Heart right ventricle (tissue), 16 donors: ENCODE measurements around the gene MYO1F. TPM values are rescaled to one million over a fixed set of nuclear protein-coding genes. Genes with fewer than 3 reads are reported as not detected.

ENCODE experiments used
- ATAC-seq, 8 donors: fragments of 200-7000 bp; cut with Tn5 transposase; one replicate each; pipeline ENCODE4 v1.9.1; 2020; ENCODE audit warnings: mild to moderate bottlenecking in 8 of 8, moderate library complexity in 8 of 8, moderate number of reproducible peaks in 1 of 8
- DNase-seq, 2 donors: peaks; one replicate each; pipeline ENCODE4 v3.0.0-alpha.2; 2020
- H3K27ac ChIP-seq, 10 donors: fragments of 200-600 bp; sonication (generic) in 2 of 10; one replicate each; pipeline versions ENCODE4 v1.5.0 to v1.8.0; 2020 to 2022; ENCODE audit warnings: mild to moderate bottlenecking in 3 of 10
- H3K27me3 ChIP-seq, 7 donors: fragments of 200-600 bp; one replicate each; pipeline ENCODE4 v1.8.0; 2021 to 2022; ENCODE audit warnings: mild to moderate bottlenecking in 2 of 7
- H3K36me3 ChIP-seq, 9 donors: fragments of 200-600 bp; sonication (generic) in 1 of 9; one replicate each; pipeline versions ENCODE4 v1.5.0 to v1.8.0; 2020 to 2022; ENCODE audit warnings: mild to moderate bottlenecking in 2 of 9
- H3K4me1 ChIP-seq, 9 donors: fragments of 200-600 bp; sonication (generic) in 1 of 9; one replicate each; pipeline versions ENCODE4 v1.5.0 to v1.8.0; 2020 to 2022; ENCODE audit warnings: mild to moderate bottlenecking in 4 of 9
- H3K4me3 ChIP-seq, 10 donors: fragments of 200-600 bp; sonication (generic) in 2 of 10; one replicate each; pipeline versions ENCODE4 v1.5.0 to v1.8.0; 2020 to 2022; ENCODE audit warnings: mild to moderate bottlenecking in 7 of 10, moderate library complexity in 2 of 10
- H3K9me3 ChIP-seq, 11 donors: fragments of 200-600 bp in 10 of 11; sonication (generic) in 2 of 11; one replicate each; pipeline versions ENCODE4 v1.5.0 to v1.8.0; 2013 to 2022; ENCODE audit warnings: mild to moderate bottlenecking in 2 of 11, control low read depth in 1 of 11, moderate library complexity in 1 of 11
- WGBS, 2 donors: extraction: QIAGEN DNeasy Blood & Tissue Kit; methylation state at CpG; one replicate each; pipeline ENCODE4 v1.1.7; 2013; ENCODE audit warnings: inconsistent platforms in 1 of 2; 5-methylcytosine and 5-hydroxymethylcytosine counted together
- intact Hi-C, 10 donors: fragments of 100-400 bp; cut with DNase I; formaldehyde crosslinking; loops; one replicate each; pipeline versions ENCODE4 v1.11.1 to v1.14.2; 2022
- polyA plus RNA-seq, 2 donors: library from polyadenylated mRNA; stranded (reverse); fragments of 200-250 nt; gene quantifications; one replicate each; pipeline ENCODE4 v1.2.3, GENCODE V29; 2013
- total RNA-seq, 10 donors: library from RNA; stranded (reverse); fragmentation: NEBNext Ultra II Directional in 3 of 10; extraction: Animal tissue kit (Norgen Biotek cat#: 25700) in 3 of 10; gene quantifications; one replicate each; pipeline versions ENCODE4 v1.2.1 to v1.2.4, GENCODE V29; 2021 to 2023
- TF ChIP-seq, protein P1 (sequence below), 9 donors: fragments of 200-600 bp; sonication (generic) in 2 of 9; IDR thresholded peaks; one replicate each; pipeline versions ENCODE4 v1.5.0 to v1.8.0; 2021 to 2022; ENCODE audit warnings: antibody characterized with exemption in 9 of 9, mild to moderate bottlenecking in 5 of 9, moderate library complexity in 1 of 9
- donor health status: Arrhythmogenic right ventricular cardiomyopathy.
- donor health status: ischemic (EF 13 %, LVEDD 7.1; RV severe dilation, severe dysfunction).
- donor health status: healthy with polysubstance abuse.
- donor health status: DM: no; HTN: yes; CAD: no.
- donor health status: DM: no; HTN: no; CAD: no.
- donor health status: ischemic (EF 25% LVEDD 6.9; RV normal size, moderate dysfunction).
- donor health status: ischemic (EF 25% LVEDD 5.7; RV mildly dilated, moderate dysfunction).
- donor health status: healthy.
- donor health status: DM: yes; HTN: yes; CAD: no.
- donor health status: Ischemic cardiomyopathy.
- donor health status: ischemic (EF 35%, LVEDD 5.7; RV mildly dilated, moderate dysfunction).
- donor health status: nonischemic (EF 11% LVEDD 7.7; RV severe dilation, severe dysfunction).
- donor health status: DM: yes; HTN: yes; CAD: no.
- donor health status: PGD.
- donor health status: ischemic (EF 29% LVEDD 5.4; RV normal size, mild dysfunction).
- donor health status: nonischemic (EF 23%, LVEDD 6.1; RV moderate dilation, normal function).

Gene MYO1F
- total and polyA plus RNA-seq, 12 donors, result 2.0 to 25.7 (median 6.5) TPM

DNA sequence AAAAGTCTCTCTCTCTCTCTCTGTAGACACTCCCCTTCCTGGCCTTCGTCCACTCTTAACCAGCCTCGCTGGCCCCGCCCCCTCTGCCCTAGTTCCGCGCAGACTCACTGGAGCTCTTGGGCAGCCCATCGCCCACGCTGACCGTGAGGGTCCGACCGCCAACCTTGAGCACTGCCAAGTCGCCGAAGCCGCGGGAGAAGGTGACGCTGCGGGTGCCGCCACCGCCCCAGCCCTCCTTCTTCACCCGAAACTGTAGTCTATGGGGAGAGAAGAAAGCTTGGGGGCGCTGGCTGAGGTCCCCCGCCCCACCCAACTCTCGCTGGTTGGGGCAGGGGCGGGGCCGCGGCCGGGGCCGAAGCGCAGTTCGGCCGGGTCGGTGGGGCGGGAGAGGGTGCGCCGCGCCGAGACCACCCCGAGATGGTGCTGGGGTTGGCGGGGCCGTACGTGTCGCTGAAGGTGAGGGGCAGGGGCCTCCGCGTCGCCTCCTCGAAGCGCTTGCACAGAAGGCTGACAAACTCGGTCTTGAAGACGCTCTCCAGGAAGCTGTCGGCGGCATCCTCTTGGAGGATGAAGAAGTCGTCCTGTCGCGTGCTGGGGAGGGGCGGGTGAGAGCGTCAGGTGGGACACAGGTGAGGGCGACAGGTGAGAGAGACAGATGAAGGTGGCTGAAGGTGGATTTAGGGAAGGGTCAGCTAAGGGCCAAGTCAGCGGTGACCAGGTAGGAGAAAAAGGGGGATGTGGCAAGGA, 50.7 kb downstream of the MYO1F start:
- H3K9me3 ChIP-seq, result no peaks in the 10 kb centered on the region
- peak; percentile 77 to 92 (median 84) for ATAC-seq
- H3K27ac ChIP-seq, result peak overlapping the region; percentile 60 to 94 (median 90)
- TF ChIP-seq, protein P1, sequence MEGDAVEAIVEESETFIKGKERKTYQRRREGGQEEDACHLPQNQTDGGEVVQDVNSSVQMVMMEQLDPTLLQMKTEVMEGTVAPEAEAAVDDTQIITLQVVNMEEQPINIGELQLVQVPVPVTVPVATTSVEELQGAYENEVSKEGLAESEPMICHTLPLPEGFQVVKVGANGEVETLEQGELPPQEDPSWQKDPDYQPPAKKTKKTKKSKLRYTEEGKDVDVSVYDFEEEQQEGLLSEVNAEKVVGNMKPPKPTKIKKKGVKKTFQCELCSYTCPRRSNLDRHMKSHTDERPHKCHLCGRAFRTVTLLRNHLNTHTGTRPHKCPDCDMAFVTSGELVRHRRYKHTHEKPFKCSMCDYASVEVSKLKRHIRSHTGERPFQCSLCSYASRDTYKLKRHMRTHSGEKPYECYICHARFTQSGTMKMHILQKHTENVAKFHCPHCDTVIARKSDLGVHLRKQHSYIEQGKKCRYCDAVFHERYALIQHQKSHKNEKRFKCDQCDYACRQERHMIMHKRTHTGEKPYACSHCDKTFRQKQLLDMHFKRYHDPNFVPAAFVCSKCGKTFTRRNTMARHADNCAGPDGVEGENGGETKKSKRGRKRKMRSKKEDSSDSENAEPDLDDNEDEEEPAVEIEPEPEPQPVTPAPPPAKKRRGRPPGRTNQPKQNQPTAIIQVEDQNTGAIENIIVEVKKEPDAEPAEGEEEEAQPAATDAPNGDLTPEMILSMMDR (IDR thresholded peaks at IDR 0.05), result no peak
- H3K4me1 ChIP-seq, result peaks cover 0 to 18% (median 6%) of the 10 kb centered on the region in 9 donors
- intact Hi-C loops, result loop anchor here in 2 of 10 donors (5.0 to 10.0 kb wide), 3 partner anchors 48 to 308 kb away; partner anchors contain the start of genes MYO1F (in 2 of the 2), MBD3L1 (in 1 of the 2) and ZNF558 (in 1 of the 2)
- peak; percentile 91 to 94 for DNase-seq
- H3K36me3 ChIP-seq, result peaks cover 0 to 100% (median 0%) of the 10 kb centered on the region in 9 donors
- peak overlapping the region; percentile 68 to 95 (median 79) for H3K4me3 ChIP-seq
- H3K27me3 ChIP-seq, result no peaks in the 10 kb centered on the region
- WGBS, 2 donors, result 7 to 9% methylated on average over 57 of the region's 57 CpGs

DNA sequence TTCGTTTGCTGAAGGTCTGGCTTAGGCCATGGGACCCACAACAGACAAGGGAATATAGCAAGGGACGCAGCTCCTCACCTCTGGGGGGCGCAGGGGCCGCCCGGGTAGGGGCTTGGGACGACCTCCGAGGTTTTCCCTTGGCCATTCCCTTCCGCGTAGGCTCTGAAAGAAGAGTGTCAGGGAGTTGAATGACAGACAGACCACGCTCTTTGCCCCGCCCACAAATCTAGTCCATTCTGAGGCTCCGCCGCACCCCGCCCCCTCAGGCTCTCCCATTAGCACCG, 51.9 kb downstream of the MYO1F start:
- Histone ChIP-seq H3K27me3 (no peaks in the 10 kb centered on the region), H3K27ac (peak overlapping the region in 9 of 10 donors; percentile 69 to 94 (median 86)), H3K4me1 (peaks cover 0 to 18% (median 6%) of the 10 kb centered on the region in 9 donors), H3K9me3 (no peaks in the 10 kb centered on the region), H3K4me3 (peak overlapping the region in 9 of 10 donors; percentile 34 to 95 (median 68)), H3K36me3 (peaks cover 0 to 97% (median 0%) of the 10 kb centered on the region in 9 donors)
- TF ChIP-seq, protein P1 (IDR thresholded peaks at IDR 0.05), result peak in 8 of 9 donors; percentile 18 to 50 (median 34)
- intact Hi-C loops, result loop anchor here in 2 of 10 donors (5.0 to 10.0 kb wide), 3 partner anchors 49 to 309 kb away; partner anchors contain the start of genes MYO1F (in 2 of the 2), MBD3L1 (in 1 of the 2) and ZNF558 (in 1 of the 2)
- no peak for DNase-seq
- no peak for ATAC-seq
- 0 to 13% methylated on average over 15 of the region's 15 CpGs for WGBS, 2 donors

DNA sequence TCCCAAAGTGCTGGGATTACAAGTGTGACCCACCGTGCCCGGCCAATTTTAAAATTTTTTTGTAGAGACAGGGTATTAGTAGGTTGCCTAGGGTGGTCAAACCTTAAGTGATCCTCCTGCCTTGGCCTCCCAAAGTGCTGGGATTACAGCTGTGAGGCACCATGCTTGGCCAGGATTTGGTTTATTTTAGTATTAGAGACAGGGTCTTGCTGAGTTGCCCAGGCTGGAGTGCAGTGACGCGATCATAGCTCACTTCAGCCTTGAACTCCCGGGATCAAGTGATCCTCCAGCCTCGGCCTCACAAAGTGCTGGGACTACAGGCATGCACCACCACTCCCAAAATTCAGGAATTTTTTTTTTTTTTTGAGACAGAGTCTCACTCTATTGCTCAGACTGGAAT, 57.9 kb downstream of the MYO1F start:
- Histone ChIP-seq H3K36me3 (peaks cover 0 to 38% (median 0%) of the 10 kb centered on the region in 9 donors), H3K27ac (no peak overlapping the region), H3K9me3 (no peaks in the 10 kb centered on the region), H3K27me3 (no peaks in the 10 kb centered on the region), H3K4me1 (peaks cover 0 to 47% (median 9%) of the 10 kb centered on the region in 9 donors), H3K4me3 (no peak overlapping the region)
- WGBS, 2 donors, result 95 to 97% methylated on average over 6 of the region's 6 CpGs
- intact Hi-C loops, result loop anchor here in 1 of 10 donors (10.0 kb wide), 1 partner anchor 195 kb away; the partner anchor contains the start of genes NDUFA7 and RPS28
- no peak for DNase-seq
- ATAC-seq, result no peak
- TF ChIP-seq, protein P1 (IDR thresholded peaks at IDR 0.05), result no peak

DNA sequence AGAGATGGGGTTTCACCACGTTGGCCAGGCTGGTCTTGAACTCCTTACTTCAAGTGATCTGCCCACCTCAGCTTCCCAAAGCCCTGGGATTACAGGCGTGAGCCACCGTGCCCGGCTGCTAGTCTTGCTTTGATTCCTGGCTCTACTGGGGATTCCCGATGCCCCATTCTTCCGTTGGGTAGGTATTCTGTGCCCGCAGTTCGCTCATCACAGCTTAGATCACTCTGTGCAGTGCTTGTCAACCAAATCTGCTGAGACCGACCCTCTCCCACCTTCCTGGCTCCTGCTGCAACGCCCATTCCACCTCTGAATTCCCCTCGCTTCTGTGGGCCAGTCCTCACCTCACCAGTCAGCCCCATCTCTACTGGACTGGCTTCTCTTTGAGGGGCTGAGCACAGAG, 58.7 kb downstream of the MYO1F start:
- no peak for ATAC-seq
- peak overlapping the region in 1 of 10 donors; percentile 83 for H3K27ac ChIP-seq

More for the DNA sequence above, 58.7 kb downstream of the MYO1F start:
- TF ChIP-seq, protein P1 (IDR thresholded peaks at IDR 0.05), result no peak
- peaks cover 0 to 29% (median 0%) of the 10 kb centered on the region in 9 donors for H3K36me3 ChIP-seq
- intact Hi-C loops, result loop anchor here in 1 of 10 donors (10.0 kb wide), 1 partner anchor 194 kb away; the partner anchor contains the start of genes NDUFA7 and RPS28
- no peak overlapping the region for H3K4me3 ChIP-seq
- H3K27me3 ChIP-seq, result no peaks in the 10 kb centered on the region
- peaks cover 0 to 51% (median 10%) of the 10 kb centered on the region in 9 donors for H3K4me1 ChIP-seq
- no peak for DNase-seq
- 86 to 90% methylated on average over 11 of the region's 11 CpGs for WGBS, 2 donors
- no peaks in the 10 kb centered on the region for H3K9me3 ChIP-seq
